HG03565 (cell line): ENCODE measurements around the gene HOXC13.

Source experiments
- ATAC-seq: cut with Tn5 transposase; IDR thresholded peaks from one replicate; pipeline ENCODE4 v1.9.1; 2021; ENCODE audit warnings: mild to moderate bottlenecking, moderate library complexity; ENCODE audit not compliant: unreplicated experiment

Gene HOXC13, protein sequence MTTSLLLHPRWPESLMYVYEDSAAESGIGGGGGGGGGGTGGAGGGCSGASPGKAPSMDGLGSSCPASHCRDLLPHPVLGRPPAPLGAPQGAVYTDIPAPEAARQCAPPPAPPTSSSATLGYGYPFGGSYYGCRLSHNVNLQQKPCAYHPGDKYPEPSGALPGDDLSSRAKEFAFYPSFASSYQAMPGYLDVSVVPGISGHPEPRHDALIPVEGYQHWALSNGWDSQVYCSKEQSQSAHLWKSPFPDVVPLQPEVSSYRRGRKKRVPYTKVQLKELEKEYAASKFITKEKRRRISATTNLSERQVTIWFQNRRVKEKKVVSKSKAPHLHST

GRCh38 chr12:53938326-53939140 lies at the start of gene HOXC13:
Gene HOXC13, plus strand, starts transcription at chr12:53938831. Its CDS starts 76 bp downstream, at chr12:53938907.
- ATAC-seq: no peak

- no peak for ATAC-seq
These were observed 48.5 kb upstream of the HOXC13 start for GRCh38 chr12:53890081-53890480.

GRCh38 chr12:53892762-53893395 lies 45.8 kb upstream of the HOXC13 start:
- ATAC-seq: no peak

DNA sequence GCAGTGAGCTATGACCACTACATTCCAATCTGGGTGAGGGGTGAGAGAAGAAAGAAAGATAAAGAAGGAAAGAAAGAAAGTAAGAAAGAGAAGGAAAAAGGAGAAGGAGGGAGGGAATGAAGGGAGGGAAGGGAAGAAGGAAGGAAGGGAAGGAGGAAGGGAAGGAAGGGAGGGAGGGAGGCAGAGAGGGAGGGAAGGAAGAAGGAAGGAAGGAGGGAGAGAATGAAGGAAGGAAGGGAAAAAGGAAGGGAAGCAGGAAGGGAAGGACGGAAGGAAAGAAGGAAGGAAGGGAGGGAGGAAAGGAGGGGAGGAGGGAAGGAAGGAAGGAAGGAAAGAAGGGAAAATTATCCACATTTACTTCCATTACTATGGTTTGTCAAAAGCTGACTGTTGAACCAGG lies 39.4 kb upstream of the HOXC13 start:
- ATAC-seq: no peak

DNA sequence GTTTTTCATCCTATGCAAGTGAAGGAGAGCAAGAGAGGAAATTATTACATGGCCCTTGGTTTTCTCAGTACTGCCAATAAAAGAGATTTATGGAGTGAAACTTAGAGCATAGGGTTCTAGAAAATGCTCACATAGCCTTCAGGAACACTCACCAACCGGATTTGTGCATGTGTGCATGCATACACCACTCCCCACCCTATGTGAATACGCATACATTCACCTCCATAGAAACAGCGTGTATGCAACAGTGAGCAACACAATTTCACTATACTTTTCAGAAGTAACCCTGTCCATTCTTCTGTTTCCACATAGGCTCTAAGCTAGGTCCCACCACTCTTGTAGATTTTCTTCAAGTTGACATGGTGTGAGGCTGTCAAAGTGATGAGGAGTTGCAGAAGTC lies 31.5 kb upstream of the HOXC13 start:
- ATAC-seq: no peak

DNA sequence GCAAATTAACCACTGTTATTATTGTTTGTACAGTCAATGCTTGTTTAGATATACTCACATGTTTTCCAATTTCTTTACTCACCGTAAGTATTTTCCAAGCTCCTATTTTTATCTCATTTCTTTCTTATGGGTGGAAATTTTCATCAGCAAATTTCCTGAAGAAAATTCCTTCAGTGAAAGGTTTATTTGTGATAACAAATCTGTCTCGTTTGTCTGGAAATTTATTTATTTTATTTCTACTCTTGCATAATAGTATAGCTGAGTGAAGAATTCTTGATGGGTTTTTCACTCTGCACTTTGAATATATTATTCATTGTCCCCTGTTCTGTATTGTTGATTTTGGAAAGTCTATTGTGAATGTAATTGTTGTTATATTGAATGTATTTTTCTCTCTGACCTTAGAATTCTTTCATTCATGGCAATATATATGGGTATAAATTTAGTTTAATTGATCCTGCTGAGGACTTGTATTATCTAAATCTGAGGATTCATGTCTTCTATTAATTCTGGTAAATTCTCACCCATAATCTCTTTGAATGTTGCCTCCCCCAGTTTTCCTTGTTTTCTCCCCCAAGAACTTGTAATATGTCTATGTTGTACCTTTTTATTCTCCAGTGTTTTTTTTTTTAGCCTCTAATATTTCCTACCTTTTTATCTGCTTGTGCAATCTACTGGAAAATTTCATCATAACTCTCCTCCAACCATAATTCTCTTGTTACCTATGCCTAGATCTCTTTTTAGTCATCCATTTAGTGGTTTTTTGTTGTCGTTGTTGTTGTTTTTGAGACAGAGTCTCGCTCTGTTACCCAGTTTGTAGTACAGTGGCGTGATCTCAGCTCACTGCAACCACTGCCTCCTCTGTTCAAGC lies 21.6 kb upstream of the HOXC13 start:
- ATAC-seq: no peak

DNA sequence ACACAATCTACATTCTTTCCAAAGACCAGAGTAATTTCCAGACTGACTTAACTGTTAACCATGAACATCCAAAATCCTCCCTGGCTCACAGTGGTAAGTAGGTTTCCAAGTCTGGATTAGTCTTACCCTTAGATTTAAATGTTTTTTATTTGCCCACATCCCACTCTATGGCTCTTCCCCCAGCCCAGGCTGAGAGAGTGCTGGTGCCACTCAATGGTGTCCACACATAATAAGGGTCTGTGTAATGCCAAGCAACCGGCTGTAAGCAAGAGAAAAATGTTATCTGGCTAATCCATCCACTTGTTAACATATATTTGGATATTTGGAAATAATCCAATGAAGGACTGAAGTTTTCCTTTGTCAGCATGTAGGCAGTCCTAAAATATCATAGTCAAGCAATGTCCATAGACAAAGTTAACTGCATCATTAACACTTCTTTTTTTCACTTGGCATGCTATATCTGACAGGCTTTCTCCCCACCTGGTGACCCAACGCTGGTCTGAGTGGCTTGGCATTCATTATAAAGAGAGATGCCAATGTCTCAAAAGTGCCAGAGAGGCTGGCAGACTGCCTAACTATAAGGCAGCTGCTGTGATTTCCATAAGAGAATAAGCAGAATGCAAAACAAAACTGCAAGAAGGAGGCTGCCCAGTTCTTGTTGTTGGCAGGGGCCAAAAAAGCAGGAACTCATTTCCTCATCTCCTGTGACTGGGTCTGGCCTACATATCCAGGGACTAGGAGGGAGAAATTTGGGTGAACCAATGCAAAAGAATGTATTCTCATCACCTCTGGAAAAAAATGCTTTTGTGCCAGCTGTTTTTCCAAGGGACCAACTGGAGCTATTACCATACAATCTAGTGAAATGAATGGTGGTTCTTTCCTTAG lies 13.9 kb upstream of the HOXC13 start:
- ATAC-seq: no peak

DNA sequence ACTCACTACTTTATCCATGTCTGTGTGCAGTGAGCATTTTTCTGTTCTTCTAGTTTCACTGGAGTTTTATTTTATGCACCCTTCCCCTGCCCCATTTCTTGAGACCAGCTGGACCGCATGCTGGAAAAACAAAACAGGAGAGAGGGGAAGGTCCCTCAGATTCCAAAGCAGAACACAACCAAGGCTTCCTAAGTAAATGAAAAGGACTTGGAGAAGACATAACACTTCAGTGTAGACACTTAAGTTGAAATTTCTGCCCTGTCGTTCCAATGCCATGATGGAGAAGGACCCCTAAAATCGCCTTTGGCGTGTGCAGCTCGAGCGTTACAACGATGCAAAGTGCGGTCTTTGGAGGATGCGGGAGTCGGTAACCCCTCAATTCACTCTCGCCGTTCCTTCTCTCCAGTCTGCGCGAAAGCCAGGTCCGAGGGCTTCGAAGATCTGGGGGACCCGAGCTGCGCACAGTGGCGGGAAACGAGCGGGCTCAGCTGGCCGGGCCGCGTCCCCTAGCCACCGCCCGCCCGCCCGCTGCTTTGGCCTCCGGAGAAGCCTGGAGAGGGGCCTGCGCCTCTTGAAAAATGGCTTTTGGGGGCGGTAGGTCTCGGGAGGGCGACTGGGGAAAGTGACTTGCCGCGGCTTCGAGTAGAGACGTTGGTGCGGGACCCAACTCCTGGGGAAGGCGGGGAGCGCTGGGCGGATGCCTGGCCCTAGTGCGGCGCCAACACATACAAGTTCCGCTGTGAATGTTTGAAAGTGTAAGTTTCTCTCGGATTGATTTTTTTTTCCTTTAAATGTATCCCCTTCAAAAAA lies 11.2 kb upstream of the HOXC13 start:
- no peak for ATAC-seq

DNA sequence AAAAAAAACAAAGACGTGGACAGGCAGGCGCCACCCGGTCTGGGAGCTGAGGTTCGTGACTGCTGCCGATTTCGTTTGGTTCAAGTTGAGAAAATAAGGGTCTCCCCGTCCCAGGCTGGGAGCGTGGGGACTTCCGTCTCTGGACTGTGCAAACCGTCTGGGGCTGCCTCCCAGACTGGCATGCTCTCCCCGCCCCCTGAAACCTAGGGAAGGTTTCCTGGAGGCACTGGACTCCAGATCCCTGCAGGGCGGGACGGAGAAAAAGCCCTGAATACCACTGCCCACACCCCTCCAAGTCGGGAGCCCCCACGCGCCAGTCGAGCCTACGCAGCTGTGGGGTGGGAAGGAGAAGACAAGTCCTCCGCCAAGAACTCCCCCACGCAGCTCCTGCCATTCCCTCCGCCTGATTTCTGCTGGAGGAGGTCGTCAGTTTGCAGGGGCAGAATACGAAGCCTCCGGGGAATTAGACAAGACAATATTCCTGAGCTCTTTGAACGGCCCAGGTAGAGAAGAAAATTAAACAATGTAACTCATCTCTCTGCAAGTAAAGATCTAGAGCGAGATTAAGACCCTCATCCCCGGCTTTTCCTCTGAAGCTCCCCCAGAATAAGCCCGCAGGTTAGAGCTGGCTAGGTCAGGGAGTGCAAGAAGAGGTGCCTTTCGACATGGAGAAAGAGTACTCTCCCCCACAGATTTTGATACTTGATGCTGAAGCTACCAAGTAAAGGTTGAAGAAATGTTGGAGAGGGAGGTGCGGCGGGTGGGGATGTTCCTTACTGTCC lies 10.4 kb upstream of the HOXC13 start:
- no peak for ATAC-seq

DNA sequence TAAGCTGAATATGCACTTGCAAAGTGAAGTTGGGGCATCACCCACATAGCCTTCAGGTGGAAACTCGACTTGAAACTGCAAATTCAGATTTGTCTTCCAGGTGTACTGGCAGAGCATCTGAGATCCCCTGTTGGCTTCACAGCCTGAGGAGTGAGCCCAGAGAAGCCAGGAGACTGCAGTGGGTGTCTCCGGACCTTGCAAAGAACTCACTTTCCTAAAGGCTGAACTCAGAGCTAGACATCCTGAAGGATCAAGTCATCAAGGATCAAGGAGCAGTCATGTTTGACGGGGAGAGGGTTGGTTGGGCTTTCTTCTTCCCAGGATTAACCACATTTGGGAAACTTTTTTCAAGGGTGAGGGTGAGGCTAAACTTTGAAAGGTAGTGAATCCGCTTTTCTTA lies 9.1 kb upstream of the HOXC13 start:
- ATAC-seq: no peak

DNA sequence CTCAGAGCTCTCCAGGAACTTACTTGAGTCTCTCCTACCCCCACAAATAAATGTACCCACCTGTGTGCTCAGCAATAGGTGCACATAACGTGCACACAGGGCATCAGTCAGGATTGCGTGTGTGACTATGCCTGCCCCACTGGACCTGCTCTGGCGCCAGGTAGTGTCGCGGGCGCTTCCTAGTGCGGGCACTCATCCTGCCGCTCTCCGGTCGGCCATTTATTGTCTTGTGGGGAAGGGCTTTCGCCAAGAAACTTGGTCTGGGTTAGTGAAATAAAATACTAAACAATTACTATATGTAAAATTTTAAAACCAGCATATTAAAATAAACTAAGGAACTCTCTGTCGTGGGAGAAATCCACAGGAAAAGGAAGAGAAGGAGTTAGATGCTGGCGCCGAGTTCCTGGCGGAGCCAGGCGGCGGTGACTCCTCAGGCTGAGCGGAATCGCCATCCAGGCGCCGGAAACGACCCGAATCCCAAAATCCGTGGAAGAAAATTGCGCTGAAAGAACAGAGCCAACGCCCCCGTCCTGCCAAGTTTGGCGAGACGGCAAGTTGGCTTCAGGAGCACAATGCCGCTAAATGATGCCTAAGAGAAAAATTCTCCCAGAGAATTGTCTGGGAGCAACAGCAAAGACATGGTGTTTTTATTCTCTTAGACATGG lies 7.9 kb upstream of the HOXC13 start:
- no peak for ATAC-seq

DNA sequence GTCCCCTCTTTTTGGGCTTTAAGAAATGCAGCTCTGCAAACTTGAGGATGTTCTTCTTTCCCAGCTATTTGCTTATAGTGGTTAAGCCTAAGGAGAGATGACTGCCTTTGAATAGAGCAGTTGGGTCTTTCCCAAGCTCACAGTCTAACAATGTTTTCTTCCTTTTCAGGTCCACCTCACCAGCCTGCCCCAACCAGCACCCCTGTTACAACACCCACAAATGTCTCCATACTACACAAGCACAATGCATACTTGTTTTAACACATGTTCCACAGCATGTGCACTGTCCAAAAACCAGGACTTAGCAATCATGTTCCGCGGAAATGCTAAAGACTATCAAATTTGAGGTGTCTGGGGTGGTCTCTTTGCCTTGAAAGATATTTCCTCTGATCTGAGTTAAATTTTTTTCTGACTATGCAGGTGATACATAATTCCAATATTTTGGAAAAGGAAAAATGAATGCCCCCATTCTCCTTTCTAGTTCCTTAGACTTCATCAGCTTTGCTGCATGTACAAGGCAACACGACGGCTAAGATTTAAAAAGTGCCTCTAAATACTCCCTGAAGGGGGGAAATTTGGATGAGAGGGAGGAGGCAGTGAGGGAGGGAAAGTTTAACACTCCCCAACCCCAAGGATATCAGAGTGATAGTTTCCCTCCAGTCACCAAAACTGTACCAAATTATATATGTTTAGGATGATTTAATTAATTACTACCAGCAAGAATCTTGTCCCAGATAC lies 6.6 kb upstream of the HOXC13 start:
- no peak for ATAC-seq

DNA sequence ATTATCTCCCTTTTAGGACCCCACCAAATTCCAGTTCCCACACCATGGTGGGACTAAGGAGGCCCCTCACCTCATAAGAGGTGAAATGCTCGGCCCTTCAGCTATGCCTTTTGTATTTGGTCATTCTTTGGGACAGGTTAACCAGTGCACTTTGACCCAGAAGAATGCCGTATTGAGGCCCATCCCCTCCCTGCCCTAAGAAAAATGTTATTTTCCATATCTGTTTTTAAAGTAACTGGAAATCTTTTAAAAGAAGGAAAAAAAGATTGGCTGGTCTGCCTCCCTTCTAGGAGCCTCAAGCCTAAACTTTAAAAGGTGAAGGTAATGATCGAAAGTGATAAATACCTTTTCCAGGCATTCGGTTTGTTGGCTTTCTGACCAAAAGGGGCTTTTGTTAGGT lies 5.7 kb upstream of the HOXC13 start:
- no peak for ATAC-seq

DNA sequence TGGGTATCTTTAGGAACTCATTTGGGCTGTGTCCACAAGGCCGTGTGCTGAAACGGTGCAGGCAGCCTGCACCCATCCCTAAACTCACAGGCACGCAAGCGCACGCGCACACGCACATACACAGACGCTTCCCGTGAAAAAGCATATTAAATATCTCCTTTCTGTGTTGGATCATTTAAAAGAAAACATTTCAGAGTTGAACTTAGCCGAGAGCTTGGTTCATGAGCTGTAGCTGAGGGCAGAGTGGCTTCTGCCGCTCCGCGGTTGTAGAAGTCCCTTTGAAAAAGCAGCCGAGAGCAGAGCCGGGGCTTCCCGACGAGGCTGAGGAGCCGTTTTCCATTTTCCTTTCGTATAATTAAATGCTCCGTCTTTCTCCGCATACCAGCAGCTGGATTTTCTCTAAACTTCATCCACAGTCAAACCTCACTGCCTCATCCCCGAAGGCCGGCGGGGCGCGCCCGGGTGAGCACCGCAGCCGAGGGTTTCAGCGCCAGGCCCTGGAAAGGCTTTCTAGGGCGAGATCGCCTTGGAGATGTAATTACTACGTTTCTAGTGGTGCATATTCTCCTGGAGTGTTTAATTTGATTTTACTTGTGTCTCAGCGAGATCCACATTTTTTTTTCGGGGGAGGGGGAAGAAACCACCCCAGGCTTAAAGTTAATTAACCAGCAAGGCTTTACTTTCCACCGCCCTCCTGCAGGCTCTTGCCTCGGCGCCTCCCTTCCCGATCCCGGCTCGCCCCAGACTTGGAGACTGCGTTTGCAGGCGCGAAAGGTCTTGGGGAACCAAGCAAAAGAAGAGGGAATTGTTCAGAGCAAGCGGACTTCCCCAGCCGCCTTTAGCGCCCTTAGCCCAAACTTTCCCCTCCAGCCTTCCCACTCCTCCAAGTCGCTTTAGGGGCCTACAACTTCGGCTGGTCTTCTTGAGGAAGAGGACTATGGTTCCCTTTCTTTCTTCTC lies 3.0 kb upstream of the HOXC13 start:
- ATAC-seq: no peak

DNA sequence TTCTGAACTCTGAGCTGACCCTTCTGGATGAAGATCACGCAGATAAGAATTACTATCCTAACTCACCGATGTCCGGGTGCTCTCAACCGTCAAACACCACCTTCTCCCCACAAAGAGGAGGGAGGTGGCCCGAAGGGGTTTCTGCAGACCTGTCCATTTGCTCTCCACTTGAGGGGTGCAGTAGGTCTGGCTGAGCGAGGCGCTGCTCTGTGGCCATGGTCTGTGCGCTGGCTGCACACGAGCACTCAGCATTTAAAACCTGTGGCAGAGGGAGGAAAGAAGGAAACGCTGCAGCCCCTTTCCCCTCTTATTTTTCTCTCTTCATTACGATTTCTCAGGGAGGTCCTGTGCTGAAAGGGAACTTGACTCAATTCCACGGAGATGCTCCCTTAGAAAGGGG lies 1.5 kb upstream of the HOXC13 start:
- ATAC-seq: no peak
